D341Med (cell line): Measurements from ENCODE around the gene ERC2.

Experiments used
- DNase-seq: peaks from one replicate; pipeline ENCODE4 v3.0.0; 2012; ENCODE audit warnings: low spot score

Gene ERC2

GRCh38 chr3:55824406-55824805, 643.9 kb downstream of the ERC2 start:
- DNase-seq: no peak

GRCh38 chr3:55823829-55824228, 644.4 kb downstream of the ERC2 start:
- DNase-seq: no peak

GRCh38 chr3:55823001-55823400, 645.3 kb downstream of the ERC2 start:
- DNase-seq: no peak

GRCh38 chr3:55819005-55819404, 649.3 kb downstream of the ERC2 start:
- DNase-seq: no peak

- no peak for DNase-seq
Measured at GRCh38 chr3:55818485-55818884, 649.8 kb downstream of the ERC2 start.

- DNase-seq: no peak
Measured at GRCh38 chr3:55816794-55817576, 651.3 kb downstream of the ERC2 start.

- DNase-seq: no peak
Measured at GRCh38 chr3:55815262-55815661, 653.0 kb downstream of the ERC2 start.

- DNase-seq: no peak
Measured at GRCh38 chr3:55813268-55814097, 654.8 kb downstream of the ERC2 start.

GRCh38 chr3:55812394-55813013, 655.8 kb downstream of the ERC2 start:
- DNase-seq: no peak

- DNase-seq: no peak
Measured at GRCh38 chr3:55807210-55807609, 661.1 kb downstream of the ERC2 start.

- no peak for DNase-seq
Measured at GRCh38 chr3:55805169-55805568, 663.1 kb downstream of the ERC2 start.

- DNase-seq: no peak
Measured at GRCh38 chr3:55804170-55805095, 663.8 kb downstream of the ERC2 start.

GRCh38 chr3:55802816-55803215, 665.5 kb downstream of the ERC2 start:
- DNase-seq: no peak

- DNase-seq: no peak
Measured at GRCh38 chr3:55801676-55802075, 666.6 kb downstream of the ERC2 start.

GRCh38 chr3:55801068-55801467, 667.2 kb downstream of the ERC2 start:
- no peak for DNase-seq

- no peak for DNase-seq
Measured at GRCh38 chr3:55797775-55798174, 670.5 kb downstream of the ERC2 start.

- DNase-seq: no peak
Measured at GRCh38 chr3:55797084-55797483, 671.2 kb downstream of the ERC2 start.

- DNase-seq: no peak
Measured at GRCh38 chr3:55796533-55796932, 671.7 kb downstream of the ERC2 start.

GRCh38 chr3:55795746-55796145, 672.5 kb downstream of the ERC2 start:
- DNase-seq: no peak

GRCh38 chr3:55795296-55795695, 673.0 kb downstream of the ERC2 start:
- DNase-seq: no peak

- DNase-seq: no peak
Measured at GRCh38 chr3:55792742-55793141, 675.5 kb downstream of the ERC2 start.

- no peak for DNase-seq
Measured at GRCh38 chr3:55792009-55792408, 676.3 kb downstream of the ERC2 start.
